Endothelial cell of umbilical vein (primary cell): ENCODE data around the gene GSTO2. TPM values are rescaled to one million over a fixed set of nuclear protein-coding genes. Genes with fewer than 3 reads are reported as not detected.

Experiments used
- BruUV-seq: library from RNA; stranded (reverse); fragments of 400-500 nt; replicated peaks from 2 replicates; lab custom pipeline; 2021; lab: Mats Ljungman, UMichigan
- CTCF ChIA-PET: fragments of 300-600, 350-600 bp; sonication (Branson Sonifier 250); formaldehyde crosslinking; loops from one replicate; lab custom pipeline; 2021; ENCODE audit warnings: antibody characterized with exemption, inconsistent platforms; lab: Charles Lee
- POLR2A ChIA-PET: fragments of 300-600, 350-600 bp; sonication (Branson Sonifier 250); formaldehyde crosslinking; loops from one replicate; lab custom pipeline; 2021; ENCODE audit warnings: antibody characterized with exemption, inconsistent platforms; lab: Charles Lee
- DNase-seq: peaks from one replicate; pipeline ENCODE4 v3.0.0-alpha.2; 2011; ENCODE audit warnings: low read depth, low spot score
- FAIRE-seq: peaks from 2 replicates; lab custom pipeline; 2011; peaks lifted over from hg19 to GRCh38; lab: Jason Lieb, UNC
- H2AFZ ChIP-seq: 2 replicates; pipeline ENCODE4 v1.6.0; 2012; ENCODE audit warnings: low read depth, low read length, control low read depth, inconsistent platforms
- H3K27ac ChIP-seq: 2 replicates; pipeline ENCODE4 v1.5.1; 2011; ENCODE audit warnings: low read depth, mild to moderate bottlenecking, control low read depth, low read length, moderate library complexity; ENCODE audit not compliant: insufficient read depth
- H3K27me3 ChIP-seq, 2 experiments: 2 replicates each; pipeline versions ENCODE4 v1.6.0 to v1.6.1; 2011; ENCODE audit warnings: low read length in 2 of 2, mixed read lengths in 1 of 2; ENCODE audit not compliant: control insufficient read depth in 2 of 2, insufficient read depth in 2 of 2
- H3K36me3 ChIP-seq, 2 experiments: 2 replicates in 1 of 2; 3 replicates in 1 of 2; pipeline ENCODE4 v1.5.1; 2011; ENCODE audit warnings: low read length in 2 of 2, mild to moderate bottlenecking in 1 of 2, moderate library complexity in 1 of 2; ENCODE audit not compliant: control insufficient read depth in 2 of 2, insufficient read depth in 2 of 2; ENCODE audit errors: extremely low read depth in 1 of 2
- H3K4me1 ChIP-seq: 3 replicates; pipeline ENCODE4 v1.5.1; 2011; ENCODE audit warnings: mild to moderate bottlenecking, low read length; ENCODE audit not compliant: control insufficient read depth, insufficient read depth; ENCODE audit errors: extremely low read depth
- H3K4me2 ChIP-seq: 2 replicates; pipeline ENCODE4 v1.6.1; 2011; ENCODE audit warnings: low read length, control low read depth, mixed read lengths; ENCODE audit not compliant: insufficient read depth
- H3K4me3 ChIP-seq, 3 experiments: fragments of 200-600 bp in 1 of 3; sonication (generic), shearing (Covaris generic) in 1 of 3; replicated peaks in 1 of 3; 2 replicates each; pipeline ENCODE4 v1.5.1; 2011 to 2016; ENCODE audit warnings: control low read depth in 3 of 3, low read length in 3 of 3, mild to moderate bottlenecking in 2 of 3, inconsistent platforms in 1 of 3, low read depth in 1 of 3, moderate library complexity in 1 of 3; ENCODE audit not compliant: insufficient read depth in 1 of 3
- H3K79me2 ChIP-seq: 2 replicates; pipeline ENCODE4 v1.6.0; 2012; ENCODE audit warnings: low read length, inconsistent platforms; ENCODE audit not compliant: control insufficient read depth, insufficient read depth
- H3K9ac ChIP-seq: replicated peaks from 2 replicates; pipeline ENCODE3; 2011; ENCODE audit warnings: low read length, control low read depth; ENCODE audit not compliant: insufficient read depth; ENCODE audit errors: extremely low read depth
- H3K9me1 ChIP-seq: replicated peaks from 3 replicates; pipeline ENCODE4 v1.6.0; 2011; ENCODE audit warnings: mild to moderate bottlenecking, low read length; ENCODE audit not compliant: control insufficient read depth, insufficient read depth; ENCODE audit errors: extremely low read depth
- H3K9me3 ChIP-seq: replicated peaks from 2 replicates; pipeline ENCODE4 v1.5.1; 2012; ENCODE audit warnings: low read length, inconsistent platforms; ENCODE audit not compliant: control insufficient read depth, insufficient read depth
- H4K20me1 ChIP-seq: replicated peaks from 2 replicates; pipeline ENCODE3; 2011; ENCODE audit warnings: mild to moderate bottlenecking, low read length; ENCODE audit not compliant: control insufficient read depth, insufficient read depth; ENCODE audit errors: extremely low read depth
- EZH2 ChIP-seq: IDR thresholded peaks from 2 replicates; pipeline ENCODE4 v1.6.1; 2012; ENCODE audit warnings: borderline replicate concordance, low read depth, mild to moderate bottlenecking, moderate library complexity, low read length, inconsistent platforms; ENCODE audit not compliant: severe bottlenecking
- FOS ChIP-seq: IDR thresholded peaks from 2 replicates; pipeline ENCODE4 v1.6.1; 2011; ENCODE audit warnings: mild to moderate bottlenecking, low read length, moderate library complexity, borderline replicate concordance; ENCODE audit not compliant: insufficient read depth
- GATA2 ChIP-seq: IDR thresholded peaks from 2 replicates; pipeline ENCODE4 v1.7.0; 2011; ENCODE audit warnings: low read depth, mild to moderate bottlenecking, moderate library complexity, mixed read lengths, low read length; ENCODE audit not compliant: insufficient read length, insufficient read depth
- JUN ChIP-seq: IDR thresholded peaks from 2 replicates; pipeline ENCODE4 v1.6.1; 2011; ENCODE audit warnings: borderline replicate concordance, low read depth; ENCODE audit not compliant: insufficient read length, insufficient read depth
- MYC ChIP-seq: IDR thresholded peaks from one replicate; pipeline ENCODE4 v1.6.1; 2011; ENCODE audit warnings: mild to moderate bottlenecking, low read depth, low read length
- POLR2A ChIP-seq: IDR thresholded peaks from 2 replicates; pipeline ENCODE4 v1.6.1; 2012; ENCODE audit warnings: low read depth, mild to moderate bottlenecking, control low read depth, low read length
- POLR2AphosphoS5 ChIP-seq: IDR thresholded peaks from 2 replicates; pipeline ENCODE4 v1.6.1; 2012; ENCODE audit warnings: low read depth, mild to moderate bottlenecking, control low read depth, low read length, moderate library complexity; ENCODE audit not compliant: insufficient read depth
- dilution Hi-C: fragments of 300-500 bp; cut with MboI; formaldehyde crosslinking; loops from one replicate; pipeline ENCODE4 v1.15.0; 2019; ENCODE audit warnings: low sequenced_read_pairs; ENCODE audit not compliant: extremely low pct_ligation_motif_present
- intact Hi-C: fragments of 100-400 bp; cut with micrococcal nuclease; formaldehyde crosslinking; loops from one replicate; pipeline ENCODE4 v1.10.0; 2022
- polyA plus RNA-seq, 4 experiments: library from polyadenylated mRNA; depleted of rRNA in 3 of 4; stranded (reverse) in 3 of 4; unstranded in 1 of 4; fragments of >200 nt; gene quantifications; 2 replicates each; pipeline versions ENCODE4 v1.2.1 to v1.2.3, GENCODE V29; 2011 to 2012; ENCODE audit warnings: missing spikeins in 1 of 4
- total RNA-seq: library from RNA; stranded (reverse); gene quantifications from 2 replicates; pipeline ENCODE4 v1.2.3, GENCODE V29; 2021
- TF ChIP-seq, protein P1 (sequence below): IDR thresholded peaks from 2 replicates; pipeline ENCODE4 v1.6.1; 2011; ENCODE audit not compliant: insufficient read depth, insufficient read length
- TF ChIP-seq, protein P2 (sequence below), 2 donors: IDR thresholded peaks; 1 replicate in 1 of 2; 2 replicates in 1 of 2; pipeline ENCODE4 v1.5.1; 2011; ENCODE audit warnings: low read length in 2 of 2, mild to moderate bottlenecking in 2 of 2, moderate library complexity in 2 of 2, control low read depth in 1 of 2, inconsistent platforms in 1 of 2, low read depth in 1 of 2; ENCODE audit not compliant: insufficient read depth in 1 of 2; ENCODE audit errors: extremely low read depth in 1 of 2

Gene GSTO2
- total and polyA plus RNA-seq, 2 donors (not counting 3 experiments of a cell fraction or from before 2014, with no cell fraction given): 0.84 to 1.4 TPM

DNA sequence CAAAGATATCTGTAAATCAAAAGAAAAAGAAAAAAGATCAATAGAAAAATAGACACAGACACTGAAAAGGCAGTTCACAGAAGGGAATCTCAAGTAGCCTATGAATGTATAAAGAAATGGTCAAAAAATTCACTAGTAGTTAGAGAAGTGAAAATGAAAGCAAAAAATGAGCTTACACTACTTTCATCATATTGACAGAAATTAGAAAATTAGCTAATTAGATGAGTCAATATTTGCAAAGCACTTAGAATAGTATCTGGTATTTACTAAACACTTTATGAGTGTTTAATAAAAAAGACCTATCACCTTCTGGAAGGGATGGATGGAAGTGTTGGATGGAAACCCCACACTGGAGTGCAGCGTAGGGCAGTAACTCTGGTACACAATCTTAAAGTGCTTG is 82.9 kb downstream of the GSTO2 start:
- POLR2A ChIA-PET: interaction anchor here (1.0 kb wide), 1 partner anchor 9 kb away, joined by 7 read pairs; no protein-coding TSS in a partner anchor
- FAIRE-seq: no peak

More for the DNA sequence above, 82.9 kb downstream of the GSTO2 start:
- Histone ChIP-seq H3K4me3 (no peak overlapping the region), H3K27me3 (peaks cover 0 to 4% of the 10 kb centered on the region in 2 experiments), H3K9ac (no peak overlapping the region), H3K79me2 (no peaks in the 10 kb centered on the region), H3K4me1 (peaks cover 13% of the 10 kb centered on the region), H3K36me3 (no peaks in the 10 kb centered on the region), H2AFZ (no peak overlapping the region), H3K4me2 (no peak overlapping the region), H4K20me1 (no peaks in the 10 kb centered on the region), H3K9me1 (no peaks in the 10 kb centered on the region), H3K27ac (no peak overlapping the region), H3K9me3 (no peaks in the 10 kb centered on the region)
- CTCF ChIA-PET: interaction anchor here (1.5 to 6.0 kb wide), 7 partner anchors 9 to 77 kb away, joined by 4 to 136 read pairs (median 19); partner anchors contain the start of gene ITPRIP
- dilution Hi-C loops: no loop called here
- TF ChIP-seq, protein P1, sequence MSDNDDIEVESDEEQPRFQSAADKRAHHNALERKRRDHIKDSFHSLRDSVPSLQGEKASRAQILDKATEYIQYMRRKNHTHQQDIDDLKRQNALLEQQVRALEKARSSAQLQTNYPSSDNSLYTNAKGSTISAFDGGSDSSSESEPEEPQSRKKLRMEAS: no peak
- no peak for TF ChIP-seq EZH2
- TF ChIP-seq, protein P2, sequence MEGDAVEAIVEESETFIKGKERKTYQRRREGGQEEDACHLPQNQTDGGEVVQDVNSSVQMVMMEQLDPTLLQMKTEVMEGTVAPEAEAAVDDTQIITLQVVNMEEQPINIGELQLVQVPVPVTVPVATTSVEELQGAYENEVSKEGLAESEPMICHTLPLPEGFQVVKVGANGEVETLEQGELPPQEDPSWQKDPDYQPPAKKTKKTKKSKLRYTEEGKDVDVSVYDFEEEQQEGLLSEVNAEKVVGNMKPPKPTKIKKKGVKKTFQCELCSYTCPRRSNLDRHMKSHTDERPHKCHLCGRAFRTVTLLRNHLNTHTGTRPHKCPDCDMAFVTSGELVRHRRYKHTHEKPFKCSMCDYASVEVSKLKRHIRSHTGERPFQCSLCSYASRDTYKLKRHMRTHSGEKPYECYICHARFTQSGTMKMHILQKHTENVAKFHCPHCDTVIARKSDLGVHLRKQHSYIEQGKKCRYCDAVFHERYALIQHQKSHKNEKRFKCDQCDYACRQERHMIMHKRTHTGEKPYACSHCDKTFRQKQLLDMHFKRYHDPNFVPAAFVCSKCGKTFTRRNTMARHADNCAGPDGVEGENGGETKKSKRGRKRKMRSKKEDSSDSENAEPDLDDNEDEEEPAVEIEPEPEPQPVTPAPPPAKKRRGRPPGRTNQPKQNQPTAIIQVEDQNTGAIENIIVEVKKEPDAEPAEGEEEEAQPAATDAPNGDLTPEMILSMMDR (IDR thresholded peaks at IDR 0.05; ENCODE audit: extremely low read depth in 1 of 2, insufficient read depth in 1 of 2, low read depth in 1 of 2, low read length in 2 of 2): no peak
- TF ChIP-seq GATA2: no peak
- TF ChIP-seq POLR2A: no peak
- no peak for TF ChIP-seq JUN
- TF ChIP-seq FOS: no peak
- no peak for TF ChIP-seq POLR2AphosphoS5
- TF ChIP-seq MYC: no peak
- BruUV-seq: no TSS peak
- DNase-seq: no peak
- intact Hi-C loops: no loop called here
